GM12878 (cell line): Measurements from ENCODE around the gene RARB.

Source experiments
- EP300 ChIP-seq, 2 experiments: fragments of 150-350 bp in 1 of 2; IDR thresholded peaks; 2 replicates each; pipeline ENCODE4 v1.6.1; 2011 to 2012; ENCODE audit warnings: low read depth in 2 of 2, low read length in 2 of 2, borderline replicate concordance in 1 of 2, improper control_type of control experiment in 1 of 2, inconsistent platforms in 1 of 2; ENCODE audit not compliant: control insufficient read depth in 1 of 2
- JUNB ChIP-seq: IDR thresholded peaks from 2 replicates; pipeline ENCODE4 v1.6.1; 2016; ENCODE audit warnings: antibody characterized with exemption, mild to moderate bottlenecking
- POLR2AphosphoS2 ChIP-seq: IDR thresholded peaks from 2 replicates; pipeline ENCODE4 v1.6.1; 2011; ENCODE audit warnings: low read depth, mild to moderate bottlenecking, low read length, improper control_type of control experiment, moderate library complexity
- TF ChIP-seq, protein P1 (sequence below): fragments of 450-650 bp; formaldehyde crosslinking; IDR thresholded peaks from 2 replicates; pipeline ENCODE4 v1.4.0; 2022; ENCODE audit warnings: mild to moderate bottlenecking, moderate library complexity
- TF ChIP-seq, protein P2 (sequence below), 3 experiments: IDR thresholded peaks in 2 of 3; conservative IDR thresholded peaks in 1 of 3; 2 replicates each; pipeline ENCODE4 v1.5.1; 2011; ENCODE audit warnings: low read depth in 3 of 3, low read length in 3 of 3, mild to moderate bottlenecking in 3 of 3, control low read depth in 2 of 3, moderate library complexity in 2 of 3, inconsistent platforms in 1 of 3, mixed read lengths in 1 of 3; ENCODE audit not compliant: control insufficient read depth in 2 of 3, insufficient read depth in 1 of 3; ENCODE audit errors: extremely low read depth in 1 of 3

DNA sequence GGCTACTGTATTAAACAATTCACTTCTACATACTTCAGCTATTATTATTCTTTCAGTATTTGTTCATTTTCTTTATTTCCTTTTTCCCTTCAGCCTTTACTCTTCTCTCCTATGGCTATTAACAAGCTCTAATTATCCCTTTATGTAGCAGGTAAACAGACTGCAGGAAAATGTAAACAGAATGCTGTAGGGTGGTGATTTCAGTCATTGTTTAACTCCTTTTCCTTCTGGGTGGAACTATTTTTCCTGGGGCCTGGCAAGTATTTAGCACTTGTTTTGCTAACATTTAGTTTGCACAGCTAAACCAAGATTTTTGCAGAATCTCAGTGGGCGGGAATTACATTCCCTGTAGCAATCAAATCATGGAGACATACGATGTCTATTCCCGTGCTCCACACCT, 14.4 kb downstream of the RARB start:
- TF ChIP-seq POLR2AphosphoS2 (no peak), EP300 (IDR thresholded peaks at IDR 0.05; ENCODE audit: borderline replicate concordance in 1 of 2, control insufficient read depth in 1 of 2, low read depth in 2 of 2, low read length in 2 of 2) (no peak), JUNB (no peak)
- TF ChIP-seq, protein P1, sequence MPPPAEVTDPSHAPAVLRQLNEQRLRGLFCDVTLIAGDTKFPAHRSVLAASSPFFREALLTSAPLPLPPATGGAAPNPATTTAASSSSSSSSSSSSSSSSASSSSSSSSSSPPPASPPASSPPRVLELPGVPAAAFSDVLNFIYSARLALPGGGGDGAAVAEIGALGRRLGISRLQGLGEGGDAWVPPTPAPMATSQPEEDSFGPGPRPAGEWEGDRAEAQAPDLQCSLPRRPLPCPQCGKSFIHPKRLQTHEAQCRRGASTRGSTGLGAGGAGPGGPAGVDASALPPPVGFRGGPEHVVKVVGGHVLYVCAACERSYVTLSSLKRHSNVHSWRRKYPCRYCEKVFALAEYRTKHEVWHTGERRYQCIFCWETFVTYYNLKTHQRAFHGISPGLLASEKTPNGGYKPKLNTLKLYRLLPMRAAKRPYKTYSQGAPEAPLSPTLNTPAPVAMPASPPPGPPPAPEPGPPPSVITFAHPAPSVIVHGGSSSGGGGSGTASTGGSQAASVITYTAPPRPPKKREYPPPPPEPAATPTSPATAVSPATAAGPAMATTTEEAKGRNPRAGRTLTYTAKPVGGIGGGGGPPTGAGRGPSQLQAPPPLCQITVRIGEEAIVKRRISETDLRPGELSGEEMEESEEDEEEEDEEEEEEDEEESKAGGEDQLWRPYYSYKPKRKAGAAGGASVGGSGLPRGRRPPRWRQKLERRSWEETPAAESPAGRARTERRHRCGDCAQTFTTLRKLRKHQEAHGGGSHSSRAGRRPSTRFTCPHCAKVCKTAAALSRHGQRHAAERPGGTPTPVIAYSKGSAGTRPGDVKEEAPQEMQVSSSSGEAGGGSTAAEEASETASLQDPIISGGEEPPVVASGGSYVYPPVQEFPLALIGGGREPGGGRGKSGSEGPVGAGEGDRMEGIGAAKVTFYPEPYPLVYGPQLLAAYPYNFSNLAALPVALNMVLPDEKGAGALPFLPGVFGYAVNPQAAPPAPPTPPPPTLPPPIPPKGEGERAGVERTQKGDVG (CRISPR knock-in tag) = no peak
- TF ChIP-seq, protein P2, sequence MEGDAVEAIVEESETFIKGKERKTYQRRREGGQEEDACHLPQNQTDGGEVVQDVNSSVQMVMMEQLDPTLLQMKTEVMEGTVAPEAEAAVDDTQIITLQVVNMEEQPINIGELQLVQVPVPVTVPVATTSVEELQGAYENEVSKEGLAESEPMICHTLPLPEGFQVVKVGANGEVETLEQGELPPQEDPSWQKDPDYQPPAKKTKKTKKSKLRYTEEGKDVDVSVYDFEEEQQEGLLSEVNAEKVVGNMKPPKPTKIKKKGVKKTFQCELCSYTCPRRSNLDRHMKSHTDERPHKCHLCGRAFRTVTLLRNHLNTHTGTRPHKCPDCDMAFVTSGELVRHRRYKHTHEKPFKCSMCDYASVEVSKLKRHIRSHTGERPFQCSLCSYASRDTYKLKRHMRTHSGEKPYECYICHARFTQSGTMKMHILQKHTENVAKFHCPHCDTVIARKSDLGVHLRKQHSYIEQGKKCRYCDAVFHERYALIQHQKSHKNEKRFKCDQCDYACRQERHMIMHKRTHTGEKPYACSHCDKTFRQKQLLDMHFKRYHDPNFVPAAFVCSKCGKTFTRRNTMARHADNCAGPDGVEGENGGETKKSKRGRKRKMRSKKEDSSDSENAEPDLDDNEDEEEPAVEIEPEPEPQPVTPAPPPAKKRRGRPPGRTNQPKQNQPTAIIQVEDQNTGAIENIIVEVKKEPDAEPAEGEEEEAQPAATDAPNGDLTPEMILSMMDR (IDR thresholded peaks at IDR 0.05 in 2 of 3, conservative IDR thresholded peaks at IDR 0.05 in 1 of 3; ENCODE audit: control insufficient read depth in 2 of 3, extremely low read depth in 1 of 3, insufficient read depth in 1 of 3, low read depth in 3 of 3, low read length in 3 of 3) = no peak
